HepG2 (cell line): ENCODE measurements around the gene TPRN. TPM values are rescaled to one million over a fixed set of nuclear protein-coding genes. Genes with fewer than 3 reads are reported as not detected.

Experiments used
- CHD2 ChIP-seq: IDR thresholded peaks from 2 replicates; pipeline ENCODE4 v1.6.1; 2011; ENCODE audit warnings: low read depth, low read length, improper control_type of control experiment
- GATAD1 ChIP-seq: IDR thresholded peaks from 2 replicates; pipeline ENCODE4 v1.6.1; 2016; ENCODE audit warnings: missing genetic modification reagents, missing compliant biosample characterization
- IKZF1 ChIP-seq: fragments of 450-650 bp; IDR thresholded peaks from 2 replicates; pipeline ENCODE4 v1.7.1; 2016
- MEF2D ChIP-seq: sonication (generic); formaldehyde crosslinking; IDR thresholded peaks from 2 replicates; pipeline ENCODE4 v1.5.1; 2020; ENCODE audit warnings: mild to moderate bottlenecking, missing genetic modification reagents
- NAIF1 ChIP-seq: sonication (generic); formaldehyde crosslinking; IDR thresholded peaks from 2 replicates; pipeline ENCODE4 v1.5.0; 2020; ENCODE audit warnings: mild to moderate bottlenecking, missing genetic modification reagents, borderline replicate concordance
- NR2C2 ChIP-seq: sonication (generic); formaldehyde crosslinking; IDR thresholded peaks from 2 replicates; pipeline ENCODE4 v1.4.0; 2020; ENCODE audit warnings: missing genetic modification reagents, mild to moderate bottlenecking, moderate library complexity, borderline replicate concordance
- PCBP2 ChIP-seq: fragments of 200-400 bp; formaldehyde crosslinking; optimal IDR thresholded peaks from 2 replicates; pipeline ENCODE3; 2018; ENCODE audit warnings: low read length, low read depth; ENCODE audit not compliant: poor library complexity, severe bottlenecking
- RBFOX2 ChIP-seq: fragments of 200-400 bp; formaldehyde crosslinking; IDR thresholded peaks from 2 replicates; pipeline ENCODE4 v1.6.1; 2017; ENCODE audit warnings: low read depth, mild to moderate bottlenecking, low read length
- SMAD1 ChIP-seq: sonication (generic); formaldehyde crosslinking; IDR thresholded peaks from 2 replicates; pipeline ENCODE4 v1.4.0; 2020; ENCODE audit warnings: missing genetic modification reagents, low read depth, mild to moderate bottlenecking, borderline replicate concordance
- TCF7 ChIP-seq: sonication (generic); IDR thresholded peaks from 2 replicates; pipeline ENCODE4 v1.6.1; 2016; ENCODE audit warnings: antibody characterized with exemption, low read depth
- ZBTB7B ChIP-seq: sonication (generic); formaldehyde crosslinking; IDR thresholded peaks from 2 replicates; pipeline ENCODE4 v1.4.0; 2020; ENCODE audit warnings: missing genetic modification reagents
- ZNF224 ChIP-seq: sonication (generic); formaldehyde crosslinking; IDR thresholded peaks from 2 replicates; pipeline ENCODE4 v1.5.0; 2020; ENCODE audit warnings: mild to moderate bottlenecking, missing genetic modification reagents
- polyA plus RNA-seq, 8 experiments: library from polyadenylated mRNA; depleted of rRNA in 3 of 8; stranded (reverse) in 7 of 8; unstranded in 1 of 8; fragments of >200 nt; fragmentation: Illumina TruSeq in 4 of 8; extraction: Trizol in 4 of 8; gene quantifications; 2 replicates each; pipeline versions ENCODE4 v1.2.1 to v1.2.3, GENCODE V29; 2011 to 2016; ENCODE audit warnings: low read depth in 4 of 8, missing spikeins in 1 of 8, mixed read lengths in 1 of 8; ENCODE audit not compliant: insufficient read depth in 1 of 8
- total RNA-seq, 5 experiments: library from RNA; depleted of rRNA; stranded (reverse); fragments of >200 nt; fragmentation: Illumina TruSeq; extraction: Trizol; gene quantifications; 2 replicates each; pipeline ENCODE4 v1.2.3, GENCODE V29; 2016; ENCODE audit warnings: low read depth in 1 of 5
- TF ChIP-seq, protein P1 (sequence below): sonication (generic); formaldehyde crosslinking; IDR thresholded peaks from 2 replicates; pipeline ENCODE4 v1.4.0; 2020; ENCODE audit warnings: missing genetic modification reagents
- TF ChIP-seq, protein P2 (sequence below): sonication (generic); formaldehyde crosslinking; IDR thresholded peaks from 2 replicates; pipeline ENCODE4 v1.4.0; 2020; ENCODE audit warnings: missing genetic modification reagents, mild to moderate bottlenecking, borderline replicate concordance
- TF ChIP-seq, protein P3 (sequence below): sonication (generic); formaldehyde crosslinking; IDR thresholded peaks from 2 replicates; pipeline ENCODE4 v1.5.0; 2020; ENCODE audit warnings: missing genetic modification reagents
- TF ChIP-seq, protein P4 (sequence below): sonication (generic); formaldehyde crosslinking; IDR thresholded peaks from 2 replicates; pipeline ENCODE4 v1.5.0; 2020; ENCODE audit warnings: mild to moderate bottlenecking, missing genetic modification reagents, borderline replicate concordance
- TF ChIP-seq, protein P5 (sequence below): sonication (generic); formaldehyde crosslinking; IDR thresholded peaks from 2 replicates; pipeline ENCODE4 v1.4.0; 2020; ENCODE audit warnings: missing genetic modification reagents, mild to moderate bottlenecking, borderline replicate concordance

TPRN gene
- total and polyA plus RNA-seq, 2 of the 13 experiments (the other 11 are each of a cell fraction or from before 2014, with no cell fraction given): 10.1 to 19.2 TPM

DNA sequence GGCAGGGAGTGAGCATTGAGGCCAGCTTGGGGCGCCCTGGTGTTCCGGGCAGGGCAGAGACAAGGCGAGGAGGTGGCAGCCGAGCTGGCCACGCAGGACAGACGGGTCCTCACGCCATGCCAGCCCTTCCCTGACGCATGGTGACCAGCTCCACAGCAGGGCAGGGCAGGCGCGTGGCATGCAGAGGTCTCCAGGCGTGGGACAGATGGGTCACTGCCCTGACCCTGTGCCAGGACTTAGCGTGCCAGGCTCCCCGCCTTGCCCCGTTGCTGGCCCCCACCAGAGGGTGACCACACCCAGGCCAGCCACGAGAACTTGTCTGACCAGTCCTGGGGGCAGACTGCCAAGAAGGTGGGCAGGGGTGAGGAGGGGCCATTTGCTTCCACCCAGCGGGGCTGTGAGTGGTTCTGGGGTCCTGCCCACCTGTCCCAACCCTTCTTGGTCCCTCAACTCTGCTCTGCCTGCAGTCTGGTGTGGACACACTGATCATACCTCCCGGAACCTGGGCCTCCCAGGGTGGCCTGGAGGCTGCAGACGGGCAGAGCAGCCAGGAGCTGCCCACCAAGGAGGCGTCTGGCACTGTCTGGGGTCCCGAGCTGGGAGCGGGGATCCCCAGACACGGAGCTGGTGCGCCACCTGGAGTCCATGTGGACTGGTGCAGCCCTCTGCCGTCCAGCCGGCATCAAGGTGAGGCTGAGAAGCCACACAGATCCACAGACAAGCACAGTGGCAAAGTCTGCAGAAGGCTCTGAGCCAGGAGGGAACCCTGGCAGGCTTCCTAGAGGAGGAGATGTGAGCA lies 26.7 kb upstream of the TPRN start, which contains the start of gene RNF224 (continued):
- TF ChIP-seq, protein P1, sequence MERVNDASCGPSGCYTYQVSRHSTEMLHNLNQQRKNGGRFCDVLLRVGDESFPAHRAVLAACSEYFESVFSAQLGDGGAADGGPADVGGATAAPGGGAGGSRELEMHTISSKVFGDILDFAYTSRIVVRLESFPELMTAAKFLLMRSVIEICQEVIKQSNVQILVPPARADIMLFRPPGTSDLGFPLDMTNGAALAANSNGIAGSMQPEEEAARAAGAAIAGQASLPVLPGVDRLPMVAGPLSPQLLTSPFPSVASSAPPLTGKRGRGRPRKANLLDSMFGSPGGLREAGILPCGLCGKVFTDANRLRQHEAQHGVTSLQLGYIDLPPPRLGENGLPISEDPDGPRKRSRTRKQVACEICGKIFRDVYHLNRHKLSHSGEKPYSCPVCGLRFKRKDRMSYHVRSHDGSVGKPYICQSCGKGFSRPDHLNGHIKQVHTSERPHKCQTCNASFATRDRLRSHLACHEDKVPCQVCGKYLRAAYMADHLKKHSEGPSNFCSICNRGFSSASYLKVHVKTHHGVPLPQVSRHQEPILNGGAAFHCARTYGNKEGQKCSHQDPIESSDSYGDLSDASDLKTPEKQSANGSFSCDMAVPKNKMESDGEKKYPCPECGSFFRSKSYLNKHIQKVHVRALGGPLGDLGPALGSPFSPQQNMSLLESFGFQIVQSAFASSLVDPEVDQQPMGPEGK (CRISPR knock-in tag): peak; percentile 31; the same call in 1 of the 2 replicates
- no peak for TF ChIP-seq NR2C2 (CRISPR knock-in tag)
- TF ChIP-seq PCBP2: peak; percentile 89
- 0 out of 2 replicates have a peak, but pooled peaks have one; percentile 28 for TF ChIP-seq MEF2D (CRISPR knock-in tag)
- TF ChIP-seq IKZF1: no peak
- TF ChIP-seq RBFOX2: no peak
- TF ChIP-seq NAIF1 (CRISPR knock-in tag): no peak
- TF ChIP-seq, protein P2, sequence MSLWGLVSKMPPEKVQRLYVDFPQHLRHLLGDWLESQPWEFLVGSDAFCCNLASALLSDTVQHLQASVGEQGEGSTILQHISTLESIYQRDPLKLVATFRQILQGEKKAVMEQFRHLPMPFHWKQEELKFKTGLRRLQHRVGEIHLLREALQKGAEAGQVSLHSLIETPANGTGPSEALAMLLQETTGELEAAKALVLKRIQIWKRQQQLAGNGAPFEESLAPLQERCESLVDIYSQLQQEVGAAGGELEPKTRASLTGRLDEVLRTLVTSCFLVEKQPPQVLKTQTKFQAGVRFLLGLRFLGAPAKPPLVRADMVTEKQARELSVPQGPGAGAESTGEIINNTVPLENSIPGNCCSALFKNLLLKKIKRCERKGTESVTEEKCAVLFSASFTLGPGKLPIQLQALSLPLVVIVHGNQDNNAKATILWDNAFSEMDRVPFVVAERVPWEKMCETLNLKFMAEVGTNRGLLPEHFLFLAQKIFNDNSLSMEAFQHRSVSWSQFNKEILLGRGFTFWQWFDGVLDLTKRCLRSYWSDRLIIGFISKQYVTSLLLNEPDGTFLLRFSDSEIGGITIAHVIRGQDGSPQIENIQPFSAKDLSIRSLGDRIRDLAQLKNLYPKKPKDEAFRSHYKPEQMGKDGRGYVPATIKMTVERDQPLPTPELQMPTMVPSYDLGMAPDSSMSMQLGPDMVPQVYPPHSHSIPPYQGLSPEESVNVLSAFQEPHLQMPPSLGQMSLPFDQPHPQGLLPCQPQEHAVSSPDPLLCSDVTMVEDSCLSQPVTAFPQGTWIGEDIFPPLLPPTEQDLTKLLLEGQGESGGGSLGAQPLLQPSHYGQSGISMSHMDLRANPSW (CRISPR knock-in tag): no peak
- TF ChIP-seq ZNF224 (CRISPR knock-in tag): no peak
- no peak for TF ChIP-seq CHD2
- TF ChIP-seq TCF7: no peak
- TF ChIP-seq, protein P3, sequence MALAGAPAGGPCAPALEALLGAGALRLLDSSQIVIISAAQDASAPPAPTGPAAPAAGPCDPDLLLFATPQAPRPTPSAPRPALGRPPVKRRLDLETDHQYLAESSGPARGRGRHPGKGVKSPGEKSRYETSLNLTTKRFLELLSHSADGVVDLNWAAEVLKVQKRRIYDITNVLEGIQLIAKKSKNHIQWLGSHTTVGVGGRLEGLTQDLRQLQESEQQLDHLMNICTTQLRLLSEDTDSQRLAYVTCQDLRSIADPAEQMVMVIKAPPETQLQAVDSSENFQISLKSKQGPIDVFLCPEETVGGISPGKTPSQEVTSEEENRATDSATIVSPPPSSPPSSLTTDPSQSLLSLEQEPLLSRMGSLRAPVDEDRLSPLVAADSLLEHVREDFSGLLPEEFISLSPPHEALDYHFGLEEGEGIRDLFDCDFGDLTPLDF: no peak
- TF ChIP-seq ZBTB7B (CRISPR knock-in tag): peak; percentile 76; the same call in 1 of the 2 replicates
- TF ChIP-seq, protein P4, sequence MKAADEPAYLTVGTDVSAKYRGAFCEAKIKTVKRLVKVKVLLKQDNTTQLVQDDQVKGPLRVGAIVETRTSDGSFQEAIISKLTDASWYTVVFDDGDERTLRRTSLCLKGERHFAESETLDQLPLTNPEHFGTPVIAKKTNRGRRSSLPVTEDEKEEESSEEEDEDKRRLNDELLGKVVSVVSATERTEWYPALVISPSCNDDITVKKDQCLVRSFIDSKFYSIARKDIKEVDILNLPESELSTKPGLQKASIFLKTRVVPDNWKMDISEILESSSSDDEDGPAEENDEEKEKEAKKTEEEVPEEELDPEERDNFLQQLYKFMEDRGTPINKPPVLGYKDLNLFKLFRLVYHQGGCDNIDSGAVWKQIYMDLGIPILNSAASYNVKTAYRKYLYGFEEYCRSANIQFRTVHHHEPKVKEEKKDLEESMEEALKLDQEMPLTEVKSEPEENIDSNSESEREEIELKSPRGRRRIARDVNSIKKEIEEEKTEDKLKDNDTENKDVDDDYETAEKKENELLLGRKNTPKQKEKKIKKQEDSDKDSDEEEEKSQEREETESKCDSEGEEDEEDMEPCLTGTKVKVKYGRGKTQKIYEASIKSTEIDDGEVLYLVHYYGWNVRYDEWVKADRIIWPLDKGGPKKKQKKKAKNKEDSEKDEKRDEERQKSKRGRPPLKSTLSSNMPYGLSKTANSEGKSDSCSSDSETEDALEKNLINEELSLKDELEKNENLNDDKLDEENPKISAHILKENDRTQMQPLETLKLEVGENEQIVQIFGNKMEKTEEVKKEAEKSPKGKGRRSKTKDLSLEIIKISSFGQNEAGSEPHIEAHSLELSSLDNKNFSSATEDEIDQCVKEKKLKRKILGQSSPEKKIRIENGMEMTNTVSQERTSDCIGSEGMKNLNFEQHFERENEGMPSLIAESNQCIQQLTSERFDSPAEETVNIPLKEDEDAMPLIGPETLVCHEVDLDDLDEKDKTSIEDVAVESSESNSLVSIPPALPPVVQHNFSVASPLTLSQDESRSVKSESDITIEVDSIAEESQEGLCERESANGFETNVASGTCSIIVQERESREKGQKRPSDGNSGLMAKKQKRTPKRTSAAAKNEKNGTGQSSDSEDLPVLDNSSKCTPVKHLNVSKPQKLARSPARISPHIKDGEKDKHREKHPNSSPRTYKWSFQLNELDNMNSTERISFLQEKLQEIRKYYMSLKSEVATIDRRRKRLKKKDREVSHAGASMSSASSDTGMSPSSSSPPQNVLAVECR (CRISPR knock-in tag): peak; percentile 29; the same call in 1 of the 2 replicates
- TF ChIP-seq, protein P5, sequence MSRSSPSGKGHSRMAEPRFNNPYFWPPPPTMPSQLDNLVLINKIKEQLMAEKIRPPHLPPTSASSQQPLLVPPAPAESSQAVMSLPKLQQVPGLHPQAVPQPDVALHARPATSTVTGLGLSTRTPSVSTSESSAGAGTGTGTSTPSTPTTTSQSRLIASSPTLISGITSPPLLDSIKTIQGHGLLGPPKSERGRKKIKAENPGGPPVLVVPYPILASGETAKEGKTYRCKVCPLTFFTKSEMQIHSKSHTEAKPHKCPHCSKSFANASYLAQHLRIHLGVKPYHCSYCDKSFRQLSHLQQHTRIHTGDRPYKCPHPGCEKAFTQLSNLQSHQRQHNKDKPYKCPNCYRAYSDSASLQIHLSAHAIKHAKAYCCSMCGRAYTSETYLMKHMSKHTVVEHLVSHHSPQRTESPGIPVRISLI (CRISPR knock-in tag): no peak
- no peak for TF ChIP-seq SMAD1 (CRISPR knock-in tag)
- TF ChIP-seq GATAD1 (CRISPR knock-in tag): peak; percentile 62
